Endothelial cell of umbilical vein (primary cell): ENCODE data around the gene ZNF740. TPM values are rescaled to one million over a fixed set of nuclear protein-coding genes. Genes with fewer than 3 reads are reported as not detected.

ENCODE experiments used
- BruUV-seq: library from RNA; stranded (reverse); fragments of 400-500 nt; replicated peaks from 2 replicates; lab custom pipeline; 2021; lab: Mats Ljungman, UMichigan
- CTCF ChIA-PET: fragments of 300-600, 350-600 bp; sonication (Branson Sonifier 250); formaldehyde crosslinking; loops from one replicate; lab custom pipeline; 2021; ENCODE audit warnings: antibody characterized with exemption, inconsistent platforms; lab: Charles Lee
- POLR2A ChIA-PET: fragments of 300-600, 350-600 bp; sonication (Branson Sonifier 250); formaldehyde crosslinking; loops from one replicate; lab custom pipeline; 2021; ENCODE audit warnings: antibody characterized with exemption, inconsistent platforms; lab: Charles Lee
- DNase-seq: peaks from one replicate; pipeline ENCODE4 v3.0.0-alpha.2; 2011; ENCODE audit warnings: low read depth, low spot score
- FAIRE-seq: peaks from 2 replicates; lab custom pipeline; 2011; peaks lifted over from hg19 to GRCh38; lab: Jason Lieb, UNC
- H2AFZ ChIP-seq: 2 replicates; pipeline ENCODE4 v1.6.0; 2012; ENCODE audit warnings: low read depth, low read length, control low read depth, inconsistent platforms
- H3K27ac ChIP-seq: 2 replicates; pipeline ENCODE4 v1.5.1; 2011; ENCODE audit warnings: low read depth, mild to moderate bottlenecking, control low read depth, low read length, moderate library complexity; ENCODE audit not compliant: insufficient read depth
- H3K27me3 ChIP-seq, 2 experiments: 2 replicates each; pipeline versions ENCODE4 v1.6.0 to v1.6.1; 2011; ENCODE audit warnings: low read length in 2 of 2, mixed read lengths in 1 of 2; ENCODE audit not compliant: control insufficient read depth in 2 of 2, insufficient read depth in 2 of 2
- H3K36me3 ChIP-seq, 2 experiments: 2 replicates in 1 of 2; 3 replicates in 1 of 2; pipeline ENCODE4 v1.5.1; 2011; ENCODE audit warnings: low read length in 2 of 2, mild to moderate bottlenecking in 1 of 2, moderate library complexity in 1 of 2; ENCODE audit not compliant: control insufficient read depth in 2 of 2, insufficient read depth in 2 of 2; ENCODE audit errors: extremely low read depth in 1 of 2
- H3K4me1 ChIP-seq: 3 replicates; pipeline ENCODE4 v1.5.1; 2011; ENCODE audit warnings: mild to moderate bottlenecking, low read length; ENCODE audit not compliant: control insufficient read depth, insufficient read depth; ENCODE audit errors: extremely low read depth
- H3K4me2 ChIP-seq: 2 replicates; pipeline ENCODE4 v1.6.1; 2011; ENCODE audit warnings: low read length, control low read depth, mixed read lengths; ENCODE audit not compliant: insufficient read depth
- H3K4me3 ChIP-seq, 3 experiments: fragments of 200-600 bp in 1 of 3; sonication (generic), shearing (Covaris generic) in 1 of 3; replicated peaks in 1 of 3; 2 replicates each; pipeline ENCODE4 v1.5.1; 2011 to 2016; ENCODE audit warnings: control low read depth in 3 of 3, low read length in 3 of 3, mild to moderate bottlenecking in 2 of 3, inconsistent platforms in 1 of 3, low read depth in 1 of 3, moderate library complexity in 1 of 3; ENCODE audit not compliant: insufficient read depth in 1 of 3
- H3K79me2 ChIP-seq: 2 replicates; pipeline ENCODE4 v1.6.0; 2012; ENCODE audit warnings: low read length, inconsistent platforms; ENCODE audit not compliant: control insufficient read depth, insufficient read depth
- H3K9ac ChIP-seq: replicated peaks from 2 replicates; pipeline ENCODE3; 2011; ENCODE audit warnings: low read length, control low read depth; ENCODE audit not compliant: insufficient read depth; ENCODE audit errors: extremely low read depth
- H3K9me1 ChIP-seq: replicated peaks from 3 replicates; pipeline ENCODE4 v1.6.0; 2011; ENCODE audit warnings: mild to moderate bottlenecking, low read length; ENCODE audit not compliant: control insufficient read depth, insufficient read depth; ENCODE audit errors: extremely low read depth
- H3K9me3 ChIP-seq: replicated peaks from 2 replicates; pipeline ENCODE4 v1.5.1; 2012; ENCODE audit warnings: low read length, inconsistent platforms; ENCODE audit not compliant: control insufficient read depth, insufficient read depth
- H4K20me1 ChIP-seq: replicated peaks from 2 replicates; pipeline ENCODE3; 2011; ENCODE audit warnings: mild to moderate bottlenecking, low read length; ENCODE audit not compliant: control insufficient read depth, insufficient read depth; ENCODE audit errors: extremely low read depth
- CTCF ChIP-seq, 2 donors: IDR thresholded peaks; 1 replicate in 1 of 2; 2 replicates in 1 of 2; pipeline ENCODE4 v1.5.1; 2011; ENCODE audit warnings: low read length in 2 of 2, mild to moderate bottlenecking in 2 of 2, moderate library complexity in 2 of 2, control low read depth in 1 of 2, inconsistent platforms in 1 of 2, low read depth in 1 of 2; ENCODE audit not compliant: insufficient read depth in 1 of 2; ENCODE audit errors: extremely low read depth in 1 of 2
- EZH2 ChIP-seq: IDR thresholded peaks from 2 replicates; pipeline ENCODE4 v1.6.1; 2012; ENCODE audit warnings: borderline replicate concordance, low read depth, mild to moderate bottlenecking, moderate library complexity, low read length, inconsistent platforms; ENCODE audit not compliant: severe bottlenecking
- FOS ChIP-seq: IDR thresholded peaks from 2 replicates; pipeline ENCODE4 v1.6.1; 2011; ENCODE audit warnings: mild to moderate bottlenecking, low read length, moderate library complexity, borderline replicate concordance; ENCODE audit not compliant: insufficient read depth
- GATA2 ChIP-seq: IDR thresholded peaks from 2 replicates; pipeline ENCODE4 v1.7.0; 2011; ENCODE audit warnings: low read depth, mild to moderate bottlenecking, moderate library complexity, mixed read lengths, low read length; ENCODE audit not compliant: insufficient read length, insufficient read depth
- JUN ChIP-seq: IDR thresholded peaks from 2 replicates; pipeline ENCODE4 v1.6.1; 2011; ENCODE audit warnings: borderline replicate concordance, low read depth; ENCODE audit not compliant: insufficient read length, insufficient read depth
- MAX ChIP-seq: IDR thresholded peaks from 2 replicates; pipeline ENCODE4 v1.6.1; 2011; ENCODE audit not compliant: insufficient read depth, insufficient read length
- MYC ChIP-seq: IDR thresholded peaks from one replicate; pipeline ENCODE4 v1.6.1; 2011; ENCODE audit warnings: mild to moderate bottlenecking, low read depth, low read length
- POLR2A ChIP-seq: IDR thresholded peaks from 2 replicates; pipeline ENCODE4 v1.6.1; 2012; ENCODE audit warnings: low read depth, mild to moderate bottlenecking, control low read depth, low read length
- POLR2AphosphoS5 ChIP-seq: IDR thresholded peaks from 2 replicates; pipeline ENCODE4 v1.6.1; 2012; ENCODE audit warnings: low read depth, mild to moderate bottlenecking, control low read depth, low read length, moderate library complexity; ENCODE audit not compliant: insufficient read depth
- dilution Hi-C: fragments of 300-500 bp; cut with MboI; formaldehyde crosslinking; loops from one replicate; pipeline ENCODE4 v1.15.0; 2019; ENCODE audit warnings: low sequenced_read_pairs; ENCODE audit not compliant: extremely low pct_ligation_motif_present
- intact Hi-C: fragments of 100-400 bp; cut with micrococcal nuclease; formaldehyde crosslinking; loops from one replicate; pipeline ENCODE4 v1.10.0; 2022
- polyA plus RNA-seq, 4 experiments: library from polyadenylated mRNA; depleted of rRNA in 3 of 4; stranded (reverse) in 3 of 4; unstranded in 1 of 4; fragments of >200 nt; gene quantifications; 2 replicates each; pipeline versions ENCODE4 v1.2.1 to v1.2.3, GENCODE V29; 2011 to 2012; ENCODE audit warnings: missing spikeins in 1 of 4
- total RNA-seq: library from RNA; stranded (reverse); gene quantifications from 2 replicates; pipeline ENCODE4 v1.2.3, GENCODE V29; 2021

ZNF740 gene
- total and polyA plus RNA-seq, 2 donors (not counting 3 experiments of a cell fraction or from before 2014, with no cell fraction given) = 10.5 to 38.1 TPM

GRCh38 chr12:53170876-53171724 is 9.4 kb upstream of the ZNF740 start:
- H3K36me3 ChIP-seq = peaks cover 0 to 7% of the 10 kb centered on the region in 2 experiments
- TF ChIP-seq JUN (no peak), POLR2AphosphoS5 (no peak), CTCF (IDR thresholded peaks at IDR 0.05; ENCODE audit: extremely low read depth in 1 of 2, insufficient read depth in 1 of 2, low read depth in 1 of 2, low read length in 2 of 2) (no peak), MAX (no peak), EZH2 (no peak), GATA2 (no peak), POLR2A (no peak), FOS (no peak), MYC (no peak)
- H3K9ac ChIP-seq = no peak overlapping the region
- H3K4me2 ChIP-seq = no peak overlapping the region
- H3K9me1 ChIP-seq = no peaks in the 10 kb centered on the region
- H3K79me2 ChIP-seq = no peaks in the 10 kb centered on the region
- no peak overlapping the region for H3K27ac ChIP-seq
- H3K27me3 ChIP-seq = no peaks in the 10 kb centered on the region
- no peaks in the 10 kb centered on the region for H3K9me3 ChIP-seq
- H4K20me1 ChIP-seq = no peaks in the 10 kb centered on the region
- H3K4me3 ChIP-seq = no peak overlapping the region
- intact Hi-C loops = no loop called here
- no TSS peak for BruUV-seq
- DNase-seq (no peak), FAIRE-seq (no peak)
- ChIA-PET POLR2A (no interaction called here), CTCF (interaction anchor here (2.9 kb wide), 1 partner anchor 11 kb away, joined by 20 read pairs; no protein-coding TSS in a partner anchor)
- H3K4me1 ChIP-seq = no peaks in the 10 kb centered on the region
- no peak overlapping the region for H2AFZ ChIP-seq
- dilution Hi-C loops = no loop called here
